ENCODE results near the gene FAM20C. TPM values are rescaled to one million over a fixed set of nuclear protein-coding genes. Genes with fewer than 3 reads are reported as not detected.

Gene FAM20C
- total RNA-seq (2014; rRNA removed; shearing (Covaris generic)): 132 and 164 TPM in 2 replicates

- DNase-seq (ENCODE audit: low spot score): peak; percentile 85
Observed at GRCh38 chr7:191981-192649, at the start of gene FAM20C. FAM20C (plus strand) TSS chr7:192571; CDS start chr7:193200, 629 bp downstream.

- DNase-seq (ENCODE audit: low spot score): no peak
Observed at GRCh38 chr7:143145-143751, 49.1 kb upstream of the FAM20C start.

GRCh38 chr7:143811-144453 is 48.4 kb upstream of the FAM20C start:
- DNase-seq (ENCODE audit: low spot score): no peak

GRCh38 chr7:144454-144826 is 47.9 kb upstream of the FAM20C start:
- DNase-seq (ENCODE audit: low spot score): no peak

GRCh38 chr7:145863-146262 is 46.5 kb upstream of the FAM20C start:
- no peak for DNase-seq (ENCODE audit: low spot score)

GRCh38 chr7:148543-148931 is 43.8 kb upstream of the FAM20C start:
- DNase-seq (ENCODE audit: low spot score): no peak

GRCh38 chr7:148932-149790 is 43.2 kb upstream of the FAM20C start:
- peak; percentile 100 for DNase-seq (ENCODE audit: low spot score)

- DNase-seq (ENCODE audit: low spot score): no peak
Observed at GRCh38 chr7:149791-150636, 42.4 kb upstream of the FAM20C start.

- no peak for DNase-seq (ENCODE audit: low spot score)
Observed at GRCh38 chr7:150811-151221, 41.6 kb upstream of the FAM20C start.

- DNase-seq (ENCODE audit: low spot score): no peak
Observed at GRCh38 chr7:151346-152050, 40.9 kb upstream of the FAM20C start.

GRCh38 chr7:152702-153391 is 39.5 kb upstream of the FAM20C start:
- no peak for DNase-seq (ENCODE audit: low spot score)

GRCh38 chr7:153604-154003 is 38.8 kb upstream of the FAM20C start:
- DNase-seq (ENCODE audit: low spot score): no peak

- DNase-seq (ENCODE audit: low spot score): no peak
Observed at GRCh38 chr7:154096-154799, 38.1 kb upstream of the FAM20C start.

GRCh38 chr7:155469-155900 is 36.9 kb upstream of the FAM20C start:
- no peak for DNase-seq (ENCODE audit: low spot score)

- DNase-seq (ENCODE audit: low spot score): no peak
Observed at GRCh38 chr7:156111-157007, 36.0 kb upstream of the FAM20C start.

- no peak for DNase-seq (ENCODE audit: low spot score)
Observed at GRCh38 chr7:157008-157310, 35.4 kb upstream of the FAM20C start.

- no peak for DNase-seq (ENCODE audit: low spot score)
Observed at GRCh38 chr7:157771-158625, 34.4 kb upstream of the FAM20C start.

- DNase-seq (ENCODE audit: low spot score): no peak
Observed at GRCh38 chr7:158771-159170, 33.6 kb upstream of the FAM20C start.

Data from H4 (cell line).